ENCODE data around the gene RAB11FIP4.

Gene RAB11FIP4

GRCh38 chr17:31398381-31399311 lies 7.2 kb downstream of the RAB11FIP4 start:
- no peaks in the 10 kb centered on the region for H3K9me3 ChIP-seq (ENCODE audit: severe bottlenecking)
- no peaks in the 10 kb centered on the region for H3K4me1 ChIP-seq (ENCODE audit: insufficient read depth, poor library complexity, severe bottlenecking)
- ATAC-seq (ENCODE audit: low read depth) (no peak), DNase-seq (ENCODE audit: low spot score) (no peak)
- no peaks in the 10 kb centered on the region for H3K27me3 ChIP-seq (ENCODE audit: insufficient read depth, poor library complexity, severe bottlenecking)
- TF ChIP-seq CTCF (IDR thresholded peaks at IDR 0.05; ENCODE audit: poor library complexity, severe bottlenecking) = no peak
- H3K4me3 ChIP-seq (ENCODE audit: severe bottlenecking) = no peak overlapping the region
- no peak overlapping the region for H3K27ac ChIP-seq (ENCODE audit: poor library complexity, severe bottlenecking)
- H3K36me3 ChIP-seq (ENCODE audit: low read depth) = no peaks in the 10 kb centered on the region

- H3K27me3 ChIP-seq (ENCODE audit: insufficient read depth, poor library complexity, severe bottlenecking) = no peaks in the 10 kb centered on the region
- no peak overlapping the region for H3K27ac ChIP-seq (ENCODE audit: poor library complexity, severe bottlenecking)
- no peaks in the 10 kb centered on the region for H3K4me1 ChIP-seq (ENCODE audit: insufficient read depth, poor library complexity, severe bottlenecking)
- no peak overlapping the region for H3K4me3 ChIP-seq (ENCODE audit: severe bottlenecking)
- no peak for TF ChIP-seq CTCF (IDR thresholded peaks at IDR 0.05; ENCODE audit: poor library complexity, severe bottlenecking)
- no peaks in the 10 kb centered on the region for H3K36me3 ChIP-seq (ENCODE audit: low read depth)
- DNase-seq (ENCODE audit: low spot score) (no peak), ATAC-seq (ENCODE audit: low read depth) (no peak)
- no peaks in the 10 kb centered on the region for H3K9me3 ChIP-seq (ENCODE audit: severe bottlenecking)
Observed at GRCh38 chr17:31400481-31400950, 9.0 kb downstream of the RAB11FIP4 start.

GRCh38 chr17:31401456-31402254 lies 10.2 kb downstream of the RAB11FIP4 start:
- Histone ChIP-seq H3K27ac (ENCODE audit: poor library complexity, severe bottlenecking) (no peak overlapping the region), H3K4me1 (ENCODE audit: insufficient read depth, poor library complexity, severe bottlenecking) (no peaks in the 10 kb centered on the region), H3K4me3 (ENCODE audit: severe bottlenecking) (no peak overlapping the region), H3K9me3 (ENCODE audit: severe bottlenecking) (no peaks in the 10 kb centered on the region), H3K36me3 (ENCODE audit: low read depth) (no peaks in the 10 kb centered on the region), H3K27me3 (ENCODE audit: insufficient read depth, poor library complexity, severe bottlenecking) (no peaks in the 10 kb centered on the region)
- ATAC-seq (ENCODE audit: low read depth) = no peak
- no peak for DNase-seq (ENCODE audit: low spot score)
- TF ChIP-seq CTCF (IDR thresholded peaks at IDR 0.05; ENCODE audit: poor library complexity, severe bottlenecking) = no peak

GRCh38 chr17:31404028-31404949 lies 12.8 kb downstream of the RAB11FIP4 start:
- Histone ChIP-seq H3K4me1 (ENCODE audit: insufficient read depth, poor library complexity, severe bottlenecking) (no peaks in the 10 kb centered on the region), H3K36me3 (ENCODE audit: low read depth) (no peaks in the 10 kb centered on the region), H3K9me3 (ENCODE audit: severe bottlenecking) (no peaks in the 10 kb centered on the region), H3K27ac (ENCODE audit: poor library complexity, severe bottlenecking) (no peak overlapping the region), H3K4me3 (ENCODE audit: severe bottlenecking) (no peak overlapping the region), H3K27me3 (ENCODE audit: insufficient read depth, poor library complexity, severe bottlenecking) (no peaks in the 10 kb centered on the region)
- ATAC-seq (ENCODE audit: low read depth) (peak; percentile 48; the same call in 1 of the 3 replicates), DNase-seq (ENCODE audit: low spot score) (no peak)
- TF ChIP-seq CTCF (IDR thresholded peaks at IDR 0.05; ENCODE audit: poor library complexity, severe bottlenecking) = no peak
